Thyroid gland (tissue), 4 donors: ENCODE data around the gene SPAAR. TPM values are rescaled to one million over a fixed set of nuclear protein-coding genes. Genes with fewer than 3 reads are reported as not detected.
"Not testable (repeated sequence)": the region's sequence is repeated elsewhere in the genome, so short reads cannot be mapped to it uniquely, and the experiment has no call there.

Experiments
- DNase-seq, 2 donors: peaks; one replicate each; pipeline ENCODE4 v3.0.0-alpha.2; 2019
- H3K27ac ChIP-seq, 3 donors: fragments of 200-600 bp; sonication (generic); 1 replicate in 2 of 3; 2 replicates in 1 of 3; pipeline ENCODE4 v1.5.1; 2016 to 2019; ENCODE audit warnings: mild to moderate bottlenecking in 1 of 3, moderate library complexity in 1 of 3
- H3K27me3 ChIP-seq: fragments of 200-600 bp; sonication (generic); one replicate; pipeline ENCODE4 v1.5.1; 2019
- H3K36me3 ChIP-seq, 2 donors: fragments of 200-600 bp; sonication (generic); one replicate each; pipeline ENCODE4 v1.5.1; 2016 to 2019
- H3K4me1 ChIP-seq, 2 donors: fragments of 200-600 bp; sonication (generic); one replicate each; pipeline ENCODE4 v1.5.1; 2017 to 2019
- H3K4me3 ChIP-seq, 3 donors: fragments of 200-600 bp; sonication (generic); replicated peaks in 1 of 3; 1 replicate in 2 of 3; 2 replicates in 1 of 3; pipeline ENCODE4 v1.5.1; 2016; ENCODE audit warnings: mild to moderate bottlenecking in 1 of 3
- H3K9me3 ChIP-seq: fragments of 200-600 bp; sonication (generic); one replicate; pipeline ENCODE4 v1.5.1; 2017
- POLR2A ChIP-seq, 2 donors: fragments of 450-650 bp; IDR thresholded peaks; one replicate each; pipeline ENCODE4 v1.6.1; 2017; ENCODE audit warnings: antibody characterized with exemption in 2 of 2, mild to moderate bottlenecking in 2 of 2, moderate library complexity in 1 of 2
- WGBS, 2 donors: methylation state at CpG; one replicate each; pipeline ENCODE4 v1.1.5; 2017; 5-methylcytosine and 5-hydroxymethylcytosine counted together
- intact Hi-C: fragments of 100-400 bp; cut with DNase I; formaldehyde crosslinking; loops from one replicate; pipeline ENCODE4 v1.15.1; 2023
- total RNA-seq, 4 donors: library from RNA; depleted of rRNA; stranded (reverse); fragments of >200 nt; gene quantifications; one replicate each; pipeline ENCODE4 v1.2.3, GENCODE V29; 2016
- TF ChIP-seq, protein P1 (sequence below), 6 experiments: fragments of 200-600 bp in 3 of 6; fragments of 450-650 bp in 3 of 6; sonication (generic) in 3 of 6; IDR thresholded peaks; one replicate each; pipeline ENCODE4 v1.5.1; 2016 to 2019; ENCODE audit warnings: antibody characterized with exemption in 6 of 6, mild to moderate bottlenecking in 2 of 6, inconsistent platforms in 1 of 6, moderate library complexity in 1 of 6

The SPAAR gene
- total RNA-seq, 4 donors from 2014 or later, result 2.1 to 8.1 (median 3.6) TPM

DNA sequence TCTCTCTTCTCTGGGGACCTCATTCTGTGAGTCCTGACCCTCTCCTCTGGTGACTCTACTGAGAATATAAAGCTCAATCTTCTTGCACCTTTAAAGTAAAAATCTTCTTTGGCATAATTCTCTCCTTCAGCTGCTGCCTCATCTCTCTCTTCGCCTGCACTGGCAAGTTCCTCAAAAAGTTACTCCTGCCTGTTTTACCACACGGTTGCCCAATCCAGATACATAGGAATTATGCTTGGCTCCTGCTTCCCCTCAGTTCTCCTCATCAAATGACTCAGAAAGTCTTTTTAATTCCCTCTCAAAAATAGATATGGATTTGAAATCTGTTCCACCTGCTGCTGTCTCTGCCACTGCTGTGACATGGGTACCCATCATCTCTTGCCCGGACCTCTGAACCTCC is 17.6 kb upstream of the SPAAR start:
- Histone ChIP-seq H3K36me3 (no peaks in the 10 kb centered on the region), H3K4me1 (no peaks in the 10 kb centered on the region), H3K27me3 (no peaks in the 10 kb centered on the region), H3K9me3 (no peaks in the 10 kb centered on the region), H3K4me3 (no peak overlapping the region), H3K27ac (no peak overlapping the region)
- WGBS, 2 donors, result 86 to 91% methylated on average over 3 of the region's 3 CpGs
- TF ChIP-seq POLR2A (IDR thresholded peaks at IDR 0.05), result no peak
- TF ChIP-seq, protein P1, sequence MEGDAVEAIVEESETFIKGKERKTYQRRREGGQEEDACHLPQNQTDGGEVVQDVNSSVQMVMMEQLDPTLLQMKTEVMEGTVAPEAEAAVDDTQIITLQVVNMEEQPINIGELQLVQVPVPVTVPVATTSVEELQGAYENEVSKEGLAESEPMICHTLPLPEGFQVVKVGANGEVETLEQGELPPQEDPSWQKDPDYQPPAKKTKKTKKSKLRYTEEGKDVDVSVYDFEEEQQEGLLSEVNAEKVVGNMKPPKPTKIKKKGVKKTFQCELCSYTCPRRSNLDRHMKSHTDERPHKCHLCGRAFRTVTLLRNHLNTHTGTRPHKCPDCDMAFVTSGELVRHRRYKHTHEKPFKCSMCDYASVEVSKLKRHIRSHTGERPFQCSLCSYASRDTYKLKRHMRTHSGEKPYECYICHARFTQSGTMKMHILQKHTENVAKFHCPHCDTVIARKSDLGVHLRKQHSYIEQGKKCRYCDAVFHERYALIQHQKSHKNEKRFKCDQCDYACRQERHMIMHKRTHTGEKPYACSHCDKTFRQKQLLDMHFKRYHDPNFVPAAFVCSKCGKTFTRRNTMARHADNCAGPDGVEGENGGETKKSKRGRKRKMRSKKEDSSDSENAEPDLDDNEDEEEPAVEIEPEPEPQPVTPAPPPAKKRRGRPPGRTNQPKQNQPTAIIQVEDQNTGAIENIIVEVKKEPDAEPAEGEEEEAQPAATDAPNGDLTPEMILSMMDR (IDR thresholded peaks at IDR 0.05), result no peak
- intact Hi-C loops, result no loop called here
- no peak for DNase-seq

DNA sequence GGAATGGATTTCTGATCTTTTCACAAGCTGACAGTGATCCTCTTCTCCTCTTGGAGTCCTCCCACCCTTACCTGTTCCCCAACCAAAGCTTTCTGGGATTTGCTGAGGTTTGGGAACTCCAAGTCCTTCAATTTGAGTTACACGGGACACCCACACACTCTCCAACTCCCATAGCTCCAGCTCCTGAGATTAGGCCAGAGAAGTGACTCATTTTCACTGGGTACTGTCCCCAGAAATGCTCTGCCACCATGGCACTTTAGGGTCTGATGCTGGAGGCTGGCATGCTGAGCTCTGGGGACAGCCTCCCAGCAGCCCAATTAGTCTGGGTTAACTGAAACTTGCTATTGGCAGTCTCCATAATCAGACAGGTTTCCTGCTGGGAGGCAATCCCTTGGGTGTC is 17.2 kb upstream of the SPAAR start:
- Histone ChIP-seq H3K4me3 (no peak overlapping the region), H3K4me1 (no peaks in the 10 kb centered on the region), H3K9me3 (no peaks in the 10 kb centered on the region), H3K27ac (no peak overlapping the region), H3K36me3 (no peaks in the 10 kb centered on the region), H3K27me3 (no peaks in the 10 kb centered on the region)
- TF ChIP-seq, protein P1 (IDR thresholded peaks at IDR 0.05), result no peak
- TF ChIP-seq POLR2A (IDR thresholded peaks at IDR 0.05), result no peak
- 83 to 86% methylated on average over 1 of the region's 1 CpG for WGBS, 2 donors
- intact Hi-C loops, result no loop called here
- DNase-seq, result no peak

GRCh38 chr9:35896570-35896969 is 12.7 kb upstream of the SPAAR start:
- no peak overlapping the region for H3K27ac ChIP-seq
- no peak overlapping the region for H3K4me3 ChIP-seq
- H3K4me1 ChIP-seq, result no peaks in the 10 kb centered on the region
- H3K27me3 ChIP-seq, result no peaks in the 10 kb centered on the region
- DNase-seq, result no peak
- no peaks in the 10 kb centered on the region for H3K9me3 ChIP-seq
- H3K36me3 ChIP-seq, result no peaks in the 10 kb centered on the region
- 94 to 96% methylated on average over 2 of the region's 2 CpGs for WGBS, 2 donors
- TF ChIP-seq, protein P1 (IDR thresholded peaks at IDR 0.05), result no peak
- no peak for TF ChIP-seq POLR2A (IDR thresholded peaks at IDR 0.05)
- intact Hi-C loops, result no loop called here

DNA sequence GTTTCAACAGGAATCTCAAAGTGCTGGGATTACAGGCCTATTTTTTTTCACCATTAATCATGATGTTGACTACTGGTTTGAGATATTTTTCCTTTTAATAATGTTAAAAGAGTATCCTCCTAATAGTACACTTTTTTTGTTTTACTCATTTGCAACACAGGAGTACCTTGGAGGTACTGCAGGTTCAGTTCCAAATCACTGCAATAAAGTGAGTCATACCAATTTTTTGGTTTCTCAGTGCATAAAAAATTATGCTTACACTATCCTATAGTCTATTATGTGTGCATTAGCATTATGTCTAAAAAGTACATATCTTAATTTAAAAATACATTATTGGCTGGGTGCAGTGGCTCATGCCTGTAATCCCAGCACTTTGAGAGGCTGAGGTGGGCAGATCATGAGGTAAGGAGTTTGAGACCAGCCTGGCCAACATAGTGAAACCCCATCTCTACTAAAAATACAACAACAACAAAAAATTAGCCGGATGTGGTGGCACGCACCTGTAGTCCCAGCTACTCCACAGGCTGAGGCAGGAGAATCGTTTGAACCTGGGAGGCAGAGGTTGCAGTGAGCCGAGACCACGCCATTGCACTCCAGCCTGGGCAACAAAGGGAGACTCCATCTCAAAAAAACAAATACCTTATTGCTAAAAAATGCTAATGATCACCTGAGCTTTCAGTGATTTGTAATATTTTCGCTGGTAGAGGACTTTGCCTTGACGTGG is 11.8 kb upstream of the SPAAR start:
- H3K4me3 ChIP-seq, H3K36me3 ChIP-seq, H3K27ac ChIP-seq, intact Hi-C loops, H3K27me3 ChIP-seq, DNase-seq, H3K9me3 ChIP-seq, H3K4me1 ChIP-seq: not testable (repeated sequence)
- 90 to 96% methylated on average over 7 of the region's 7 CpGs for WGBS, 2 donors

GRCh38 chr9:35898337-35898736 is 11.0 kb upstream of the SPAAR start:
- no peak for DNase-seq
- Histone ChIP-seq H3K27ac (no peak overlapping the region), H3K4me3 (no peak overlapping the region), H3K9me3 (no peaks in the 10 kb centered on the region), H3K36me3 (no peaks in the 10 kb centered on the region), H3K4me1 (no peaks in the 10 kb centered on the region), H3K27me3 (no peaks in the 10 kb centered on the region)
- TF ChIP-seq POLR2A (IDR thresholded peaks at IDR 0.05), result no peak
- TF ChIP-seq, protein P1 (IDR thresholded peaks at IDR 0.05), result no peak
- intact Hi-C loops, result no loop called here
